Measurements from ENCODE around the gene IL5. TPM values are rescaled to one million over a fixed set of nuclear protein-coding genes. Genes with fewer than 3 reads are reported as not detected.

IL5 gene
- total and polyA plus RNA-seq, 4 donors = not detected

DNA sequence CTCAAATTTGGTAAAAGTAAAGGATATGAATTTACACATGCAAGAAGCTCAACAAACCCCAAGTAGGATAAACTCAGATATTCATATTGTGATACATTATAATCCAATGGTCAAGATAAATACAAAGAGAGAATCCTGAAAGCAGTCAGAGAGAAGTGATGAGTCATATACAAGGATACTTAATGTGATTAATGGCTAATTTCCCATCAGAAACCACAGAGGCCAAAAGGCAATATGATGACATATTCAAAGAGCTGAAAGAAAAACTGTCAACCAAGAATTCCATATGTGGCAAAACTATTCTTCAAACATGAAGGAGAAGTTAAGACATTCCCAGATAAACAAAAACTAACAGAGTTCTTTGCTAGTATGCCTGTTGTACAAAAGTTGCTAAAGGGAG is 33.2 kb downstream of the IL5 start:
- Histone ChIP-seq H3K9ac (ENCODE audit: insufficient read depth in 1 of 2, low read length in 2 of 2) (no peak overlapping the region), H3K27me3 (ENCODE audit: control insufficient read depth in 3 of 3, insufficient read depth in 3 of 3, low read length in 2 of 3) (no peaks in the 10 kb centered on the region), H3K4me3 (no peak overlapping the region), H3K4me1 (ENCODE audit: control insufficient read depth in 5 of 5, insufficient read depth in 5 of 5, low read length in 5 of 5) (peaks cover 0 to 12% (median 4%) of the 10 kb centered on the region in 5 donors), H3K9me3 (ENCODE audit: control insufficient read depth in 4 of 4, insufficient read depth in 3 of 4, low read length in 3 of 4) (no peaks in the 10 kb centered on the region), H3K27ac (ENCODE audit: low read depth in 1 of 2, low read length in 1 of 2) (no peak overlapping the region), H3K36me3 (ENCODE audit: control insufficient read depth in 4 of 4, insufficient read depth in 4 of 4, low read length in 4 of 4) (no peaks in the 10 kb centered on the region)
- ATAC-seq (ENCODE audit: insufficient read depth, low FRiP score) (no peak), DNase-seq (no peak)
- no peak for TF ChIP-seq CTCF (IDR thresholded peaks at IDR 0.05; ENCODE audit: control extremely low read depth, extremely low read depth)

GRCh38 chr5:132506094-132506692 is 37.1 kb downstream of the IL5 start:
- 29 to 45% methylated on average over 1 of the region's 1 CpG for WGBS, 2 donors

GRCh38 chr5:132505641-132506040 is 37.7 kb downstream of the IL5 start:
- no peak for TF ChIP-seq CTCF (IDR thresholded peaks at IDR 0.05; ENCODE audit: control extremely low read depth, extremely low read depth)
- H3K9ac ChIP-seq (ENCODE audit: insufficient read depth in 1 of 2, low read length in 2 of 2) = no peak overlapping the region
- WGBS, 2 donors = 71 to 78% methylated on average over 2 of the region's 2 CpGs
- H3K27me3 ChIP-seq (ENCODE audit: control insufficient read depth in 3 of 3, insufficient read depth in 3 of 3, low read length in 2 of 3) = no peaks in the 10 kb centered on the region
- peak in 1 of 3 donors; percentile 9 for DNase-seq
- peaks cover 2 to 22% (median 7%) of the 10 kb centered on the region in 5 donors for H3K4me1 ChIP-seq (ENCODE audit: control insufficient read depth in 5 of 5, insufficient read depth in 5 of 5, low read length in 5 of 5)
- no peak overlapping the region for H3K4me3 ChIP-seq
- H3K27ac ChIP-seq (ENCODE audit: low read depth in 1 of 2, low read length in 1 of 2) = peak overlapping the region in 1 of 2 donors; percentile 51
- ATAC-seq (ENCODE audit: insufficient read depth, low FRiP score) = no peak
- no peaks in the 10 kb centered on the region for H3K9me3 ChIP-seq (ENCODE audit: control insufficient read depth in 4 of 4, insufficient read depth in 3 of 4, low read length in 3 of 4)
- H3K36me3 ChIP-seq (ENCODE audit: control insufficient read depth in 4 of 4, insufficient read depth in 4 of 4, low read length in 4 of 4) = no peaks in the 10 kb centered on the region

More at GRCh38 chr5:132506094-132506692, 37.1 kb downstream of the IL5 start:
- Histone ChIP-seq H3K9ac (ENCODE audit: insufficient read depth in 1 of 2, low read length in 2 of 2) (no peak overlapping the region), H3K27ac (ENCODE audit: low read depth in 1 of 2, low read length in 1 of 2) (peak overlapping the region in 1 of 2 donors; percentile 51), H3K9me3 (ENCODE audit: control insufficient read depth in 4 of 4, insufficient read depth in 3 of 4, low read length in 3 of 4) (no peaks in the 10 kb centered on the region), H3K27me3 (ENCODE audit: control insufficient read depth in 3 of 3, insufficient read depth in 3 of 3, low read length in 2 of 3) (no peaks in the 10 kb centered on the region), H3K4me1 (ENCODE audit: control insufficient read depth in 5 of 5, insufficient read depth in 5 of 5, low read length in 5 of 5) (peaks cover 2 to 22% (median 7%) of the 10 kb centered on the region in 5 donors), H3K36me3 (ENCODE audit: control insufficient read depth in 4 of 4, insufficient read depth in 4 of 4, low read length in 4 of 4) (no peaks in the 10 kb centered on the region), H3K4me3 (no peak overlapping the region)
- ATAC-seq (ENCODE audit: insufficient read depth, low FRiP score) (no peak), DNase-seq (peak; percentile 80 to 94 (median 94))
- TF ChIP-seq CTCF (IDR thresholded peaks at IDR 0.05; ENCODE audit: control extremely low read depth, extremely low read depth) = peak; percentile 16

- 83 to 90% methylated on average over 4 of the region's 4 CpGs for WGBS, 2 donors
- no peak overlapping the region for H3K27ac ChIP-seq (ENCODE audit: low read depth in 1 of 2, low read length in 1 of 2)
- TF ChIP-seq CTCF (IDR thresholded peaks at IDR 0.05; ENCODE audit: control extremely low read depth, extremely low read depth) = no peak
- H3K9me3 ChIP-seq (ENCODE audit: control insufficient read depth in 4 of 4, insufficient read depth in 3 of 4, low read length in 3 of 4) = no peaks in the 10 kb centered on the region
- H3K36me3 ChIP-seq (ENCODE audit: control insufficient read depth in 4 of 4, insufficient read depth in 4 of 4, low read length in 4 of 4) = no peaks in the 10 kb centered on the region
- DNase-seq (peak in 1 of 3 donors; percentile 10), ATAC-seq (ENCODE audit: insufficient read depth, low FRiP score) (no peak)
- H3K4me3 ChIP-seq = no peak overlapping the region
- peaks cover 2 to 22% (median 7%) of the 10 kb centered on the region in 5 donors for H3K4me1 ChIP-seq (ENCODE audit: control insufficient read depth in 5 of 5, insufficient read depth in 5 of 5, low read length in 5 of 5)
- H3K9ac ChIP-seq (ENCODE audit: insufficient read depth in 1 of 2, low read length in 2 of 2) = no peak overlapping the region
- no peaks in the 10 kb centered on the region for H3K27me3 ChIP-seq (ENCODE audit: control insufficient read depth in 3 of 3, insufficient read depth in 3 of 3, low read length in 2 of 3)
These were observed 38.6 kb downstream of the IL5 start for GRCh38 chr5:132504746-132505145.
